GM18508 (cell line): ENCODE measurements around the gene ASPHD2.
"Not testable (repeated sequence)": the region's sequence is repeated elsewhere in the genome, so short reads cannot be mapped to it uniquely, and the experiment has no call there.

Experiments used
- ATAC-seq: cut with Tn5 transposase; IDR thresholded peaks from one replicate; pipeline ENCODE4 v1.9.1; 2021; ENCODE audit warnings: moderate number of reproducible peaks; ENCODE audit not compliant: insufficient read depth, unreplicated experiment

Gene ASPHD2

DNA sequence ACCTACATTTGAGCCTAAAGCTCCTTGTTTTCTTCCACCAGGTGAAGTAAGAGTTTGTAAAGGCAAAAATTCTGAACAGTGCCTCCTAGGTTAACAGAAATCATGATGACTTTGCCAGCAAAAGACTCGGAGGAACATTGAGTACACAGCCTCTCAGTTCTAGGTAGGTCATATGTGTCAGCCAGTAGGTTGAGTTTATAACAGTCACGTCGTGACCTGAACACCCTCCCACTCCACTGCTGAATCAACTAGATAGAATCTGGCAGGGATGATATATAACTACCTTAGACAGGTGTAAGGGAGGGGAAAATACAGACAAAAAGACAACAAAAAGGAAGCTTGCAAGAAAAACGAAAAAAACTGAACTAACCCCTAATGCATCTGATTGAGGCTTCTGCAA lies 12.8 kb upstream of the ASPHD2 start:
- no peak for ATAC-seq

DNA sequence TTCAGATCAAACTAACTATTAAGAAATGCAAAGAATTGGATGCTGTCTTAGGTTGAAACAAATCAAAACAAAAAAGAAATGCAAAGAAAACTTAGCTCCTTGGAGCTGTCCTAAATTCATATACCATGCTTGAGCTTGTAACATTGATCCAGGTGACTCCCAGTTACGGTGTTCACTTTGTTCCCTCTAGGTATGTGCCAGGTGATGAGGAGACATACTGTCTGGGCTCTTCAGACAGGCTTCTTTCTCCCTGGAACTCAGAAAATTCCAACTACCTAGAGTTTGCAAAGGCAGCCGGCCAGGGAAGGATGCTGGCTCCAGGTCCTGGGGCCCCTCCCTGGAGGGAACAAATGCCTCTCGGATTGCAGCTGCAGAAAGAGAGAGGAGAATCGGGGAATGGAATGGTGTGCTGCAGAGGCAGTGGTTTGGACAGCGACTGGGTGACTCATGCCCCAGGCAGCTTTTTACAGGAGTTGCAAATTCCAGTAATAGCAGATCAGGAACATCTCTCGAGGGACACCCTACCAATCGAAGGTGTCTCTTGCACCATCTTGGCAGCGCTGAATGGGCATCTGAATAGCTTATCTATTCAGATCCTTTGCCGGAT lies 12.3 kb upstream of the ASPHD2 start:
- no peak for ATAC-seq

DNA sequence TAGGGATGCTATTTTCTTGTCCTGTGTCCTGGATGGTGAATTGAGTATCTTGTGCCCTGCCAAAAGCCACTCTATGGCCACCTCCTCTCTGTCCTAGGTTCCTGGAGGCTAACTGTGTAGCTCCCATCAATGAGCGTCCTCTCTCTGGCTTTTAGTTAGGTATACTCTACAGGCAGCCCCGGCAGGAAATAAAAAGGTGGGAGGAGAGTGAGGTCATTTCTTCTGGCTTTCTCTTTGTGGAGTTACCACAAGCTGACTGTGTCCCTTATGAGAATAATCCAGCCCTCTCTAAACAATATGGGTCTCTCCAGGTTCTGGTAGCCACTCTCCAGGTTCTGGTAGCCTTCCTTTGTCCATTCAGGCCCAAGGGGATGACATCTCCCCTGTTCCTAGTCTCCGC lies 11.7 kb upstream of the ASPHD2 start:
- ATAC-seq: no peak

DNA sequence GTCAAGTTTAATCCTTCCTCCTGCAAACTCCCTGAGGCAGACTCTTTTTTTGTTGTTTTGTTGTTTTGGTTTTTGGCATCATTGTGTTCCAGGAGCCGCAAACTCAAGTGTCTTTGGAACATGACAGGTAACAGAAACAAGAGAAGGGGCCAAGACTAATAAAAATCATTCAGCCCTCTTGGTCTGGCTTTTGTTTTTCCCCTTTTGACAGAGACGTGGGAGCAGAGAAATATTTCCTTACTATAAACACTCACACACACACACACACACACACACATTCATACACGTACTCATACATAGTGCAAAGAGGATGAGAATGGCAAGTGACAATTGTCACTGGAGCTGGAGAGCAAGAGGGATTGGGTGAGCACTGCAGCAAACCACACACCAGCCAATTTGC lies 10.4 kb upstream of the ASPHD2 start:
- ATAC-seq: no peak

DNA sequence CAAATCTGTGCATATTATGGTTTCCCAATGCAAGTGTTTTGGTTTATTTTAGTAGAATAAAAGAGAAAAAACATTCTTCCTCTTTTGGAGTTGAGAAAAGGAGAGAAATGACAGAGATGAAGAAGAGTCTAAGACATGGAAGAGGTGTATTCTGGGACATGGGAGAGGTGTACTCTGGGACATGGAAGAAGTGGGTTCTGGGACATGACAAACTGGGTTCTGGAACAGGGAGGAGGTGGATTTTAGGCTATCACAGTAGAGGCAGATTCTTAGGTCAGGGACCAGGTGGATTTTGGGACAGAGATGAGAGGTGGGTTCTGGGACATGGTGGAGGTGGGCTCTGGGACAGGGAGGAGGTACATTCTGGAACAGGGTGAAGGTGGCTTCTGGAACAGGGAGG lies 2.1 kb upstream of the ASPHD2 start:
- no peak for ATAC-seq

DNA sequence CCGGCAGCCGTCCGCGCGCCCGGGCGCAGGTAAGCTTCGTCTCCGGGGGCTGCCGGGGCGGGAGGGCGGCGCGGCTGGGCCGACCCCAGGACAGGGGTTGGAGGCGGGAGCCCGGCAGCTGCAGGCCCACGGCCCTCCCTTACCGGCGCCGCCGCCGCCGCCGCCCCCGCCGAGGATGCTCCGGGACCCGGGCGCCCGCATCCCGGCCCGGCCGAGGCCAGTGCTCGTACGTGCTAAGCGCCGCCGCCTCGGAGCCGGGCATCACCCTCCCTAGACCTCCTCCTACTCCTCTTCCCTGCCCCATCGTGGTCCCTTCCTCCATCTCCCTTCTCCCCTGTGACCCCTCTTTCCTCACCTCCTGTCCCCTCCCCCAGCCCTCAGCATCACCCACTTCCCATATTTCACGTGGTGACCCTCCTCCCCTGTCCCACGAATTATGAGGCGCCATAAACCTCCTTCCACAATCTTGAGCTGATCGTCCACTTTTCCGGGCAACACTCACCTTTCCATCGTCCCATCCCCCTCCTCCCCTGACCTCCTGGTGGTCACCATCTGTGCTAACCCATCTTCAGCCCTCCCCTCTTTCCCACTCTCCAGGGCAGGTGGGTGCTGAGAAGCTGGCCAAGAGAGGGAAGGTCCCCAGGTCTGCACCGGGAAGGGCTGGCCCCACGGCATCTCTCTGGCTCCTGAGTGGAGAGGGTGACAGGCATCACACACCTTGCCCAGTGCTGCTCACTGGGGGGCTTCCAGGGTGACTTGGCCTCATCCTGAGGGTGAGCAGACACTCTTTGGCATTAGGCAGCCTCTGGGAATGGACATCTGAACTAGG lies 612 bp downstream of the ASPHD2 start:
- no peak for ATAC-seq

DNA sequence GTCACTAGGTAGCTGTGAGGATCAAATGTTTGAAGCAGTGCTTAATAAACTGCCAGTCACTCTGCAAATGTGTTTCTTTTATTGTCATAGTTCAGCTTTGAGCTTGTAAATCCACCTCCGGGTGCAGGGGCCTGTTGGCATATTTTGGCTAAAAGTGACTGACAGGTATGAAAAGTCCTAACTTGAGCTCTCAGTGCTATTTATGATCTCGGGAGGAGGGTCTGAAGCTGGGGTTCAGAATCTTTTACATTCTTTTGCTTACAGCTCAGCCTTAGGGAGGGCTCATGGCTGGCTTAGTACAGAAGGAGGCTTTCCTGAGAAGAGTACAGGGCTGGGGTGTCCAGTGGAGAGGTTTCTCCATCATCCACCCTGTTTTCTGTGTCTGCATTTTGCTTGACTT lies 1.5 kb downstream of the ASPHD2 start:
- no peak for ATAC-seq

DNA sequence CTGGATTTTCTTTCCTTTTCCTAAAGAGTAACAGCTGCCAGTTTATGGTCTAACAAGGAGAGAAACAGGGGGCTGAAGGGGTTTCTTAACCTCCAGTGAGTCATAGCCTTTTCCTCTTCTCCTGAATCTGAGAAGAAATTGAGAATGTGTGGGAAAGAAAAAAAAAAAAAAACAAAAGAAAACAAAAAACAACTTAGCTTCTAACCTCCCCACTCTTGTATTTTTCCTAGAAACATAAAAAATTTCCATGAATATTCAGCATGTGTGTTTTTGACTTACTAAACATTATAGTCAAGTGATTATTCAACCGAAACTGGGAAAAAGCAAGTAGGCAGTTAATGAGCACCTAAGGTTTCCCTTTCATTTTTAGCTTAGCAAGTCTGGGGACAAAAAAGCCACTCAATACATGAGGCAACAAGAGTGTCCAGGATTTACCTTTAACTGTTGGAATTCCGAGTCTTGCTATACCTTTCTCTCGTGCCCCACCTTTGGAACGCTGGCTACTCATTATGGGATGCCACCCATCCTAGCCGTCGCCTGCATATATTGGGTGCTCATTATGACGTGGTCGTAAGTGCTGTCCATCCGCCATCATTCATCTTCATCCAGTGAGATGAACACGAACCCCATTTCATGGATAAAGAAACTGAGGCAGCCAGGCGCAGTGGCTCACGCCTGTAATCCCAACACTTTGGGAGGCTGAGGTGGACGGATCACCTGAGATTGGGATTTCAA lies 2.4 kb downstream of the ASPHD2 start:
- no peak for ATAC-seq

DNA sequence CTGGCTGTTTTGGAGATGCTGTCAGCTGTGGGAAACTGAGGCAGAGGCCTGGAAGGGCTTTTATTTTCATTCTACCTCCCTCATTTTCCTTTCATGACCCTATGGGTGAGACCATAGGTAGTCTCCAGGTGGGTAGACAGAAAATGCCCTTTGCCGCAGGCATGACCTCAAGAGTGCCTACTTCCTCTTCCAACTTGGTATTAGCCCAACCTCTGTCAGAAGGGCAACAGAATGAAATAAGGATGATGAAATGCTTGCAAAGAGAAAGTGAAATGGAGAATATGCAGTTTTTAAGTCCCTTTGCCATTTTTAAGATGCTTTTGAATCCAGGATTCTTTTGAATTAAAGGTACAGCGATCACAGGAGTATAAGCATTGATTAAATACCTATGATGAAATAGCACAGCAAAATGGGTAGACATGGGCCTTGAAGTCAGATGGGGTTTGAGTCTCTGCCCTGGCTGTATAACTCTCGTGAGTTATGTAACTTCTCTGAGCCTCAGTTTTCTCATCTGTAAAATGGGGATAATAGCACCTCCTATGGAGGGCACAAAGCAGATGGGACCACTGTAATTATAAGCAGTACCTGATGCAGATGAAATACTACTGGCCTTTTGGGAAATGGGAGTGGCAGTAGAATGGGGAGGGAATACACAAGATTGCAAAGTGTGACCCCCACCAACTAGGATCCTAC lies 3.7 kb downstream of the ASPHD2 start:
- ATAC-seq: no peak

DNA sequence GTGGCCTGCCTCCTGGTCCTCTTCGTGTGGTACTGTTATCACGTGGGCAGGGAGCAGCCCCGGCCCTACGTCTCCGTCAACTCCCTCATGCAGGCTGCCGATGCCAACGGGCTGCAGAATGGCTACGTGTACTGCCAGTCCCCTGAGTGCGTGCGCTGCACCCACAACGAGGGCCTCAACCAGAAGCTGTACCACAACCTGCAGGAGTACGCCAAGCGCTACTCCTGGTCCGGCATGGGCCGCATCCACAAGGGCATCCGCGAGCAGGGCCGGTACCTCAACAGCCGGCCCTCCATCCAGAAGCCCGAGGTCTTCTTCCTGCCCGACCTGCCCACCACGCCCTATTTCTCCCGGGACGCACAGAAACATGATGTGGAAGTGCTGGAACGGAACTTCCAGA lies 4.7 kb downstream of the ASPHD2 start:
- no peak for ATAC-seq

DNA sequence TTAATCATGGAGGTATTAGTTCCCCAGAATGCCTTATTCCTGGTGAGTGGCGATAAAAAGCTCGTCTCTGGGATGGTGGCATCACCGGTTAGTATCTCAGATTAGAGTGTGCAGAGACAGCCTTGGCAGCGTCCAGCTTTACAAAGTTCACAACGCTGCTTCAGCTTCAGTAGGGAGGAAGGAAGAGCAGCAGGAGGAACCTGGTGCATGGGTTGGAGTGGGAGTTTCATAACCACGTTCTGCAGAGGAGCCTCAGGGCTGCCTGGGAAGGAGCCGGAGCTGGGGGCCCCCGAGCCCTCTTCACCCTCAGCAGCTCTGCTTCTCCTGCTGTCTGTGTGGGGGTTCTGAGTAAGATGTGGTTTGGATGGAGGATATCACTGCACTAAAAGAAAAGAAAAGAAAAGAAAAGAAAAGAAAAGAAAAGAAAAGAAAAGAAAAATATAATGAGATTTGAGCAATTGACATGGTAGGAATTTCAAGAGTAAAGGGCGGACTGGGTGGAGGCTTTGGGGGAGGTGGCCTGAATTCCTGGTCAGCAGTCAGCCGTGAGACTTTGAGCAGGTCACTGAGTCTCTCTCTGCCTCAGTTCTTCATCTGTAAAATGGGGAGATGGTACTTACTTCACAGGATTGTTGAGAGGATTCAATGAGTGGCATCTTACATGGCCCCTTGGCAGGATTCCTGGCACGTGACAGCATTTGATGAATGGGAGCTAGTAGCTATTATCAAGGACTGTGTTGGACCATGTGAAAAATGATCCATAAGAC lies 6.5 kb downstream of the ASPHD2 start:
- no peak for ATAC-seq

DNA sequence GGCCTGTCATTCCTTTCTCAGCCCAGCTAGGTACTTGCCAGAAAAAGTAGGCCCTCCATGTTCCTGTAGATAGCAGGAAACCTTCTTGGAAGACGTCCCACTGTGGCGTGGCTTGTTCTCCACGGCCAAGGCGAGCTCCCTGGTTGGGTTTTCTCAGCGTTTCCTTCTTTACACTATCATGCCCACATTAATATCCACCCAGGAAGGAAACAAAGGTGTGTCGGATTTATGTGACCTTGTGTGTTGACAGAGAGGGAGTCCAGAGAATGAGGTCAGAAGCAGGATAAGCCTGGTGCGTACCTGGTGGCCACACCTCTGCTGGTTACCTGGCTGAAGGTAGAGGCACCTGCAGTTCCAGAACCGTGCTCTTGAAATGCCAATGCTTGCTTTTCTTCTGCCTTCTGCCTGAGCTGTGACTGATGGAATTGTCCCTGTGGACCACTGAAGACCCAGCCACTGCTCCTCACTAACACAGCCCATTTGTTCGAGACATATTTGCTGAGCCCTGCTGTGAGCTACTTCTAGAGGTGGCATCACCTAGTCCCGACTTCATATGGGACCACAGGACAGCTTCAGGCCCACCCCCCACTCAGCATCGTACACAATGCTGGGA lies 7.9 kb downstream of the ASPHD2 start:
- ATAC-seq: no peak

DNA sequence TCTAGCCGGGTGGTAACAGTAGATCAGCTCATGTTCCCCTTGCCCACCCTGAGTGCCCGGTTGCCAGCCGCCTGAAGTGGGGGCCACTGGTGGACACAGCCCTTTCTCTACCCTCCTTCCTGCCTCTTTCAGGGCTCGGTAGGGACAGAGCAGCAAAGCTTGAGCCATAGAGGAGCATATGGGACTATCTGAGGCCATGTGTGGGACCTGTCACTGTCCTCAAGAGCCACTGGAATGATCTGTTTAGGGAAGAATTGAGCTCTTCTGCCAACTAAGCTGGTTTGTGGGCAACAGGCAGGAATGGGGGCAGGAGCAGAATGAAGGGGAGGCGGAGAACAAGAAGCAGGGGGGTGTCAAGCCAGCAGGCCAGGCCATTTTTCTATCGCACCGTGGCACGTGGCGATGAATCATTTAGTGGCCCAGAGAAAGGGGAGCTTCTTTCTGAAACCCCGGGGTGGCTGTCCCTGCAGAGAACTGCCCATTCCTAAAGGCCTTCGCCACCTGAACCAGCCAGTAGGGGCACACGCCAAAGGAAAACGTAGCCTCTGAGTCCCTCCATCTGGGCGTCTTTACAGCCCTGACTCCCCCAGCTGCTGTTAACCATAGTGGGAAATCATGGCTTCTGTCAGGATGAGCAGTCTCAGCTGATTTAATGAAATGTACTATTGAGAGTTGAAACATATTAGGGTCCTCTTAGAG lies 8.8 kb downstream of the ASPHD2 start:
- no peak for ATAC-seq

DNA sequence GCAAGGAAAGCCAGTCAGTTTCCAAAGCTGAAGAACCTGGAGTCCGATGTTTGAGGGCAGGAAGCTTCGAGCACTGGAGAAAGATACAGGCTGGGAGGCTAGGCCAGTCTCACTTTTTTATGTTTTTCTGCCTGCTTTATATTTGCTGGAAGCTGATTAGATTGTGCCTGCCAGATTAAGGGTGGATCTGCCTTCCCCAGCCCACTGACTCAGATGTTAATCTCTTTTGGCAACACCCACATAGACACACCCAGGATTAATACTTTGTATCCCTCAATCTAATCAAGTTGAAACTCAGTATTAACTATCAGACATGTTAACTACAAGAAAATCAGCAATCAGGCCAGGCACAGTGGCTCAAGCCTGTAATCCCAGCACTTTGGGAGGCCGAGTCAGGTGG lies 9.7 kb downstream of the ASPHD2 start:
- not testable (repeated sequence) for ATAC-seq

DNA sequence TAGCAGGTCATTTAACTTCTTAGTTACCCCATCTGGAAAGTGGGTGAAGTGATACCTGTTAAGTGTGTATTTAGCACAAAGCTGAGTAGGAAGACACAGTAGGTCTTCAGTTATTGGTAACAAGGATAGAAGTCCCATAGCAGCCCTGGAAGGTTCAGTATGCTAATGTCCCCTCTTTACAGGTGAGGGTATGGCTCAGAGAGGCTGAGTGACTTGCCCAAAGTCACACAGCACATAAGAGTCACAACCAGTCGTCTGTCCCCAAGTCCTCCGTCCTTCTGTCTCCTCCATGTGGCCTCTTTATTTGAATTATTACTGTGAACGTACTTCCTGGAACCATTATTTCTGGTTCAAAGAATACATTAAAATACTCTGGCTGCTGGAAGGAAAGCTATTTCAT lies 10.5 kb downstream of the ASPHD2 start:
- ATAC-seq: no peak

DNA sequence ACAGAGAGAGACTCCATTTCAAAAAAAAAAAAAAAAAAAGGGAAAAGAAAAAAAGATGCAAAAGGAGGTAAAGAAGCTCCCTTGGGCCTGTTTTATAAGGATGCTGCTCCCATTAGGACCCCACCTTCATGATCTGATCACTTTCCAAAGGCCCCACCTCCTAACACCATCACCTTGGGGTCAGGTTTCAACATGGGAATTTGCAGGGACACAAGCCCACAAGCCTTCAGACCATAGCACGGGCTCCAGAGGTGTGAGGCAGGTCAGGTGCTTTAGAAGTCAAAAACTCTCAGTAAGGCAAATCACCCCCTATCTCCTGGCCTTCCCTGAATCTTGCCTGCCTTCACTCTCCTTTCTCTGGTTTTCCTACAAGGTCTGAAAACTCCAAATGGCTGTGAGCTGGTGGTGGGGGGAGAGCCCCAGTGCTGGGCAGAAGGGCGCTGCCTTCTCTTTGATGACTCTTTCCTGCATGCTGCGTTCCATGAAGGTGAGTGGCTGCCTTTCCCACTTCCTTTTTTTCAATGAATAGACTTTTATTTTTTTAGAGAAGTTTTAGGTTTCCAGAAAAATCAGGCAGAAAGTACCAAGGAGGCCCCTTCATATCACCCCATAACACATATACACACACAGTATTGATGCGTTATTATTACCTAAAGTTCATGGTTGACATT lies 13.2 kb downstream of the ASPHD2 start:
- ATAC-seq: no peak

DNA sequence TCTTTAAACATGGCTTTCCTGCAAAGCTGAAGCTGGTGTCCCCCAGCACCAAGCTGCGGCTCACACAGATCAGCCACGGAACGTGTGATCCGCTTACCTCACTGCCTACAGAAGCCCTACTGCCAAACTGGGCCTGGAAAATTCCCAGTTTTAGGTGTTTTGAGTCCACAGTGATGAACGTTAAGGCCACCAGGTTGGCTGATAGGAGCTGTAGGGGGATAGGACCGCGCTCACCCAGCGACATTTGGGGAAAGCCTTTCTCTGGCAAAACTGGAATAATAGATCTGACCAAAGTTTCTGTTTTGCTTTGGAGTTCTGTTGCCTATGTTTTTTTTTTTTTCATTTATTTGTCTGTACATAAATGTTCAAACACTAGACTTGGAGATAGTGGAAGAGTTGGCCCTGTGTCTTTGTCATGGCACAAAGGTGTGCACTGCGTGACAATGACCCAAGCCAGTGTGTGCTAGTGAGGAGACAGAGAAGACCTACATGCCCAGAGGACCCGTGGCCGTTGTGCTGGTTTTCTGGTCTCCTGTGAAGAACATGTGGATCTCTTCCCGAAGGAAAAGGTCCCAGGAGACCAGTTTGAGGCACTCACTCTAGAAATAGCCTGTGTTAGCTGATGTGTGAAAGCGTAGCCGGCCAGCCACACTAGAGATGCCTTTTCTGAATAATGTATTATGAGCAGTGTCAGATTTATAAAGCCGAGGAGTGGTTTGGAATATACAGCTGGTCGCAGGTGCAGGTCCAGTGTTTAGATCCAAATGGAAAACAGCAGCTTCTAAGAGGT lies 15.0 kb downstream of the ASPHD2 start:
- no peak for ATAC-seq

DNA sequence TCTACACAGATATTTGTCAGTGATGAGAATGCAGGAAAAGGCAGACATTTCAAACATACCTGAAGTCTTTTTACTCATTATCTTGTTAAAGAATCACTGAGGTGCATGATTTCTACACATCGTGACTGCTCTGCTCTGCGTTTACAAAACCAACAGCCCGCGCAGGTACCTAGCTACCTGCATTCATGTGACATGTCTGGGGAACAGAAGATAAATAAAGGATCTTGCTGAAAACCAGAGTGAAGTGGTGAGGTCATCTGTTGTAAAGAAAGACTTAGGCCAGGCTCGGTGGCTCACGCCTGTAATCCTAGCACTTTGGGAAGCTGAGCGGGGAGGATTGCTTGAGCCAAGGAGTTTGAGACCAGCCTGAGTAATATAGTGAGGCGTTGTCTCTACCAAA lies 15.7 kb downstream of the ASPHD2 start:
- ATAC-seq: no peak
